Testis (tissue), 3 donors: ENCODE measurements around the gene ZNF333. TPM values are rescaled to one million over a fixed set of nuclear protein-coding genes. Genes with fewer than 3 reads are reported as not detected.
"Not testable (repeated sequence)": the region's sequence is repeated elsewhere in the genome, so short reads cannot be mapped to it uniquely, and the experiment has no call there.

Experiments
- DNase-seq: peaks from one replicate; pipeline ENCODE4 v3.0.0-alpha.2; 2019
- H3K27ac ChIP-seq, 2 donors: fragments of 200-600 bp; sonication (generic); one replicate each; pipeline ENCODE4 v1.5.1; 2019
- H3K27me3 ChIP-seq: fragments of 200-600 bp; sonication (generic); one replicate; pipeline ENCODE4 v1.5.1; 2019
- H3K36me3 ChIP-seq: fragments of 200-600 bp; sonication (generic); one replicate; pipeline ENCODE4 v1.5.1; 2017; ENCODE audit warnings: low read depth; ENCODE audit errors: missing control alignments
- H3K4me1 ChIP-seq: fragments of 200-600 bp; sonication (generic); one replicate; pipeline ENCODE4 v1.5.1; 2019
- H3K4me3 ChIP-seq, 2 donors: fragments of 200-600 bp; sonication (generic); one replicate each; pipeline ENCODE4 v1.5.1; 2017 to 2019
- H3K9me3 ChIP-seq: fragments of 200-600 bp; sonication (generic); one replicate; pipeline ENCODE4 v1.5.1; 2017
- CTCF ChIP-seq, 3 experiments: fragments of 450-650 bp in 2 of 3; fragments of 200-600 bp in 1 of 3; sonication (generic) in 1 of 3; IDR thresholded peaks; one replicate each; pipeline ENCODE4 v1.5.1; 2016 to 2019; ENCODE audit warnings: antibody characterized with exemption in 3 of 3, mild to moderate bottlenecking in 2 of 3, moderate library complexity in 1 of 3
- POLR2A ChIP-seq: fragments of 450-650 bp; IDR thresholded peaks from one replicate; pipeline ENCODE4 v1.6.1; 2017; ENCODE audit warnings: antibody characterized with exemption, mild to moderate bottlenecking, moderate library complexity
- WGBS, 2 donors: methylation state at CpG; one replicate each; pipeline ENCODE4 v1.1.5; 2018; 5-methylcytosine and 5-hydroxymethylcytosine counted together
- intact Hi-C: fragments of 100-400 bp; cut with DNase I; formaldehyde crosslinking; loops from one replicate; pipeline ENCODE4 v1.15.1; 2023; ENCODE audit warnings: low total_unique reads
- polyA plus RNA-seq: library from polyadenylated mRNA; stranded (reverse); fragments of 350-450 nt; fragmentation: Illumina TruSeq; extraction: RNeasy Lipid Tissue Mini Kit (QIAGEN cat#74804); gene quantifications from one replicate; pipeline ENCODE4 v1.2.3, GENCODE V29; 2014; ENCODE audit warnings: low read depth, low replicate concordance; ENCODE audit not compliant: insufficient read depth
- total RNA-seq, 2 donors: library from RNA; depleted of rRNA; stranded (reverse); fragments of >200 nt; gene quantifications; one replicate each; pipeline ENCODE4 v1.2.3, GENCODE V29; 2016

ZNF333 gene
- total and polyA plus RNA-seq, 3 donors from 2014 or later: 24.2 to 48.7 (median 42.4) TPM

GRCh38 chr19:14762111-14762510 lies 72.3 kb downstream of the ZNF333 start:
- H3K4me3 ChIP-seq: no peak overlapping the region
- no peak overlapping the region for H3K27ac ChIP-seq
- DNase-seq: no peak
- WGBS, 2 donors: 87 to 88% methylated on average over 2 of the region's 2 CpGs
- H3K9me3 ChIP-seq: no peaks in the 10 kb centered on the region
- no peaks in the 10 kb centered on the region for H3K4me1 ChIP-seq
- no peaks in the 10 kb centered on the region for H3K36me3 ChIP-seq
- TF ChIP-seq POLR2A: no peak
- TF ChIP-seq CTCF (IDR thresholded peaks at IDR 0.05): no peak
- no peaks in the 10 kb centered on the region for H3K27me3 ChIP-seq
- intact Hi-C loops: no loop called here

DNA sequence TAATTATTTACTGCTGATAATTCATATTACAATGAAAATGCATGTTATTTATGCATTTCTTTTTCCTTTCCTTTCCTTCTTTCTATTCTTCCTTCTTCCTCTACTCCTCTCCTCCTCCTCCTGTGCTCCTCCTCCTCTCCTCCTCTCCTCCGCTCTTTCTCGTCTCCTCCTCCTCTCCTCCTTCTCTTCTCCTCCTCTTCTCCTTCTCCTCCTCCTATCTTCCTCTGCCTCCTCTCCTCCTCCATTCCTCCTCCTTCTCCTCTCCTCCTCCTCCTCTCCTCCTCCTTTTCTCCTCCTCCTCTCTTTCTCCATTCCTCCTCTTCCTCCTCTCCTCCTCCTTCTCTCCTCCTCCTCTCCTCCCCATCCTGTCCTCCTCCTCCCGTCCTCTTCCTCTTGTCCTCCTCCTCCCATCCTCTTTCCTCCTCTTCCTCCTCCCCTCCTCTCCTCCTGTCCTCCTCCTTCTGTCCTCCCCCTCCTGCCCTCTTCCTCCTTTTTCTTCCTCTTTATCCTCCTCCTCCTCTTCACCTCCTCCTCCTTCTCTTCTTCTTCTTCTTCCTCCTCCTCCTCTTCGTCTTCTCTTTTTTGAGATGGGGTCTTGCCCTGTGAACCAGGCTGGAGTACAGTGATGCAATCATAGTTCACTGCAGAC lies 73.8 kb downstream of the ZNF333 start:
- DNase-seq: no peak
- Histone ChIP-seq H3K36me3 (no peaks in the 10 kb centered on the region), H3K27me3 (no peaks in the 10 kb centered on the region), H3K4me1 (no peaks in the 10 kb centered on the region), H3K9me3 (no peaks in the 10 kb centered on the region), H3K27ac (no peak overlapping the region), H3K4me3 (no peak overlapping the region)
- no peak for TF ChIP-seq CTCF (IDR thresholded peaks at IDR 0.05)
- TF ChIP-seq POLR2A: no peak
- intact Hi-C loops: no loop called here
- WGBS, 2 donors: 69 to 76% methylated on average over 4 of the region's 4 CpGs

GRCh38 chr19:14764401-14764800 lies 74.6 kb downstream of the ZNF333 start:
- H3K4me3 ChIP-seq: no peak overlapping the region
- no peak for DNase-seq
- 80 to 82% methylated on average over 2 to 8 of the region's 9 CpGs for WGBS, 2 donors
- TF ChIP-seq CTCF (IDR thresholded peaks at IDR 0.05) (no peak), POLR2A (no peak)
- intact Hi-C loops: no loop called here
- no peaks in the 10 kb centered on the region for H3K9me3 ChIP-seq
- no peak overlapping the region for H3K27ac ChIP-seq
- no peaks in the 10 kb centered on the region for H3K27me3 ChIP-seq
- H3K4me1 ChIP-seq: no peaks in the 10 kb centered on the region
- H3K36me3 ChIP-seq: no peaks in the 10 kb centered on the region

DNA sequence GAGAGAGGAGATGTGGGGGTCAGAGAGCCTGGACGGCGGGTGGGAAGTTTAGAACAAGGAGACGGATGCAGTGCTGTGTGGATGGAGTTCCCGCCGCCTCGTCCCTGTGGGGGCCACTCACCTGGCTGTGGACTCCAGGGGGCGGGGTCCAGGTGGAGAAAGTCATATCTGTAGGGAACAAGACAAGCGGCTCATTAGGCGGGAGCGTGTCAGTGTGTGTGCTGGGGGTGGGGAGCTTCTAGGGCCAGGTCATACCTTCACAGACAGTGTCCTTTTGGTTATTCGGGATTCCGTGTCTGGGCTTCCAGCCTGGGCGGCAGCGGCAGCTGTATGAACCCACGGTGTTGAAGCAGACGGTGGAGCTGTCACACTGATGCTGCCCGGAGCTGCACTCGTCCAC lies 75.6 kb downstream of the ZNF333 start:
- DNase-seq, H3K4me1 ChIP-seq, H3K27me3 ChIP-seq, H3K4me3 ChIP-seq, H3K9me3 ChIP-seq, intact Hi-C loops, H3K27ac ChIP-seq, H3K36me3 ChIP-seq: not testable (repeated sequence)
- 83 to 88% methylated on average over 15 to 18 of the region's 18 CpGs for WGBS, 2 donors

DNA sequence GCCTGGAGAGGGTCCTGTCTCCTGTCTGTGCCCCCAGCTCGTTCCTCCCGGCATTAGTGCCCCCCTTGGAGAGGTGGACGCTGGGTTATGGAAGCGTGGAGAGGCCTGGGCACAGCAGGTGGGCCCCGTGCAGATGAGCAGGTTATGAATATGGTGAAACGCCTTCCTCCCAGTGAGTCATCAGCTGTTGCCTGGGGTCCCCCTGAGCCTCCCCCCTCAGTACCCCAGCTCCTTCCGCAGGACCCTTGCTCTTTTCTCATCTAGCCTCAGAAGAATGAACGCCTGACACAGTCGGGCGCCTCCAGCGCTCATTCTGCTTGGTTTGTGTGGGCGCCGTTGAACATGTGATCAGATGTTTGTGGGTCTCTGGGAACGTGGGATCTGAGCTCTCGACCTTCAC lies 76.0 kb downstream of the ZNF333 start:
- H3K9me3 ChIP-seq, intact Hi-C loops, H3K4me3 ChIP-seq, H3K27me3 ChIP-seq, DNase-seq, H3K27ac ChIP-seq, H3K4me1 ChIP-seq, H3K36me3 ChIP-seq: not testable (repeated sequence)
- 77 to 87% methylated on average over 6 to 14 of the region's 15 CpGs for WGBS, 2 donors

DNA sequence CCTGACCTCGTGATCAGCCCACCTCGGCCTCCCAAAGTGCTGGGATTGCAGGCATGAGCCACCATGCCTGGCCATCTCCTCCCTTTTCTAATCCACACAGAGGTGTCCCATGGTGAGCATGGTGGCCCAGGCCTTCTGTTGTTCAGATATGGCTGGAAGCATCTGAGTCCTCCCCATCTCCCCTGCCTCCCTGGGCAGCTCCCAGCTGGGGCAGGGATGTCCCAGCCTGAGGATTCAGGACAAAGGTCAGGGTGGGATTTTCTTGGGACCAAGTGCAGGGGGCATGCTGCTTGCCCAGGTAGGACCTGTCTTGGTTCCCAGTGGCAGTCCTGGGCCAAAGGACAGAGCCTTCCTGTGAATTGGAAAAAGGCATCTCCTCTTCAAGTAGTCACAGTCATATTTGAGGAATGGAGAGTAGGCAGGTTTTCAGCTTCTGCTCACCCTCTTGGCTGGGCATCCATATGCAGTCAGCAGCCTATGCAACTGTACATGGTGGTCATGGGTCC lies 77.7 kb downstream of the ZNF333 start:
- Histone ChIP-seq H3K27ac (no peak overlapping the region), H3K4me1 (no peaks in the 10 kb centered on the region), H3K9me3 (no peaks in the 10 kb centered on the region), H3K27me3 (no peaks in the 10 kb centered on the region), H3K36me3 (no peaks in the 10 kb centered on the region), H3K4me3 (no peak overlapping the region)
- intact Hi-C loops: no loop called here
- DNase-seq: no peak
- TF ChIP-seq CTCF (IDR thresholded peaks at IDR 0.05): no peak
- no peak for TF ChIP-seq POLR2A
- 90 to 94% methylated on average over 2 of the region's 2 CpGs for WGBS, 2 donors
